OCI-M2 (cell line): ENCODE results near the gene C11orf91.

Source experiments
- DNase-seq: peaks from one replicate; lab custom pipeline; 2025; ENCODE audit not compliant: unreplicated experiment; lab: John Stamatoyannopoulos, UW

C11orf91 gene

DNA sequence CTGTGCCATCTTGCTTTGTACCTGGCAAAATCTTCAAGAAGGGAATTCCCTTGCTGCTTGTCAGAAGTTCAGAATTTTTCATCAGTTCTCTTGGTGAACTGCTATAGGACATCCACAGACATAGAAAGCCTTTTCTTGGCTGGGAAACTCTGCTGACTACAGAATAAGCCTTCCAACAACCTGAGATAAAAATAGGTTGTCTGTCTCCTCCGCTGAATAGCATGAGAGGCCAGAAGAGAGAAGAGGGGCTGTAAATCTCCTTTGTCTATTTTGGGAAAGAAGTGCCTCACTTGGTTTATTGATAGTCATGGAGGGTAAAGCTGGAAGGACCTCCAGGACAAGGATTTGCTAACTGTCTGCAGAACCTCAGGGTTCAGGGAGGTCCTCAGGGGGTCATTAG, 48.2 kb downstream of the C11orf91 start:
- no peak for DNase-seq

DNA sequence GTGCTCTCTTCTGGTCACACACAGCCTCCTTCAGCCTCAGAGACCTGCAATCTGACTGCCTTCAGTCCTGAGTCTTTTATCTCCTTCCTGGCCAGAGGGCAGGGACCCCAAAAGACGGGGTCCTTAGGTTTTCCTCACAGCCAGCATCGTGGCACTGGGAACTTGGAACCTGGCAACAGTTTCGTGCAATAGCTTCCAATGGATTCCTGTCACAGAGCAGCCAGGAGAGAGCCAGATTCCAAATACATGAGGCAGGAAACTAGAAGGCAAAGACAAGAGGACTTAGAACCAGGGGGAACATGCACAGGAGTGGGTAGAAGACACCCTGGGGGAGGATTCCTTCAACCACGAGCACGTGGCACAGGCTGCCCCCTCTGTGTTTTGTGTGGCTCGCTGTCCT, 48.6 kb downstream of the C11orf91 start:
- no peak for DNase-seq

DNA sequence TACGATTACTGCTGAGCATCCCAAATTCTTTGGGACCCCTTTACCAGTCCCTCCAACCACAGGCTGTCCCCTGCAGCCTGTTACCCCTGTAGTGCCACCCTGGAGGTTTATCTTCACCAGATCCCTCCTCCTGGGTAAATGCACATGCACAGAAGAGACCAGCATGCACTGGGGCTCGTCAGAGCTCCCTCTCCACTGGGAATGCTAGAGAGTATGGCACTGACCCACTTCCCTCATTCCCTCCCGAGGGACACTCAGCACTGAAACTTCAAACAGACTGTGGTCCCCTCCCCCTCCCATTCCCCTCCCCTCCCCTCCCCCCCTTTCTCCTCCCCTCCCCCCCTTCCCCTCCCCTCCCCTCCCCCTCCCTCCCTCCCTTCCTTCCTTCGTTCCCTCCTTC, 49.1 kb downstream of the C11orf91 start:
- DNase-seq: no peak

DNA sequence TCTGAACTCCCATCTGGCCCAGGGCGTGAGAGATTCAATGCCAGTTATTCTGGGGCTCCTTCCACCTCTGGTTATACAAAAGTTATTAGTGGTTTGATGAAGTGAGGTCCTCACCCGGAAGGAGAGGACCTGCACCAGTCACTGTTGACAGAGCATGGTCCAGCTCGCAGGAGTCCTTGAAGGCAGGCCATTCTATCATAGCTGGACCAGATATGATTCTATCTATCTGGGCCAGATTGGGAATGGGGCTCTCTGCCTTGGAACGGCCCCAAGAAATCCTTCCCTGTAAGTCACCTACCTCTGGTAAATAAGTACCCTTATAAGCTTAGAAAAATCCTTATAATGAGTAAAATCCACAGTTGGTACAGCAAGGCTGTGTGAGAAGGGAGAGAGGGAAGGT, 50.7 kb downstream of the C11orf91 start:
- no peak for DNase-seq
